Activated CD4-positive, alpha-beta T cell treated with anti-CD3 and anti-CD28 coated beads, Interleukin-2, amount 50 U/mL, for 16 hours (primary cell): ENCODE data around the gene MTMR1.

ENCODE experiments used
- DNase-seq: peaks from one replicate; pipeline ENCODE4 v3.0.0-alpha.2; 2020

The MTMR1 gene

GRCh38 chrX:150697641-150698040 lies 4.4 kb downstream of the MTMR1 start:
- no peak for DNase-seq

GRCh38 chrX:150698981-150699380 lies 5.8 kb downstream of the MTMR1 start:
- no peak for DNase-seq

- DNase-seq = no peak
Observed at GRCh38 chrX:150700107-150700506, 6.9 kb downstream of the MTMR1 start.

- DNase-seq = no peak
Observed at GRCh38 chrX:150701377-150701776, 8.2 kb downstream of the MTMR1 start.

- no peak for DNase-seq
Observed at GRCh38 chrX:150702966-150703694, 9.9 kb downstream of the MTMR1 start.

- no peak for DNase-seq
Observed at GRCh38 chrX:150703695-150703974, 10.4 kb downstream of the MTMR1 start.

- peak; percentile 48 for DNase-seq
Observed at GRCh38 chrX:150704030-150704613, 10.9 kb downstream of the MTMR1 start.

- no peak for DNase-seq
Observed at GRCh38 chrX:150712619-150713018, 19.4 kb downstream of the MTMR1 start.

- no peak for DNase-seq
Observed at GRCh38 chrX:150715184-150715583, 22.0 kb downstream of the MTMR1 start.

- no peak for DNase-seq
Observed at GRCh38 chrX:150719621-150720020, 26.4 kb downstream of the MTMR1 start.

- DNase-seq = no peak
Observed at GRCh38 chrX:150729956-150730355, 36.8 kb downstream of the MTMR1 start.

- no peak for DNase-seq
Observed at GRCh38 chrX:150730719-150731118, 37.5 kb downstream of the MTMR1 start.

- peak; percentile 33 for DNase-seq
Observed at GRCh38 chrX:150731795-150732194, 38.6 kb downstream of the MTMR1 start.

- DNase-seq = no peak
Observed at GRCh38 chrX:150736475-150736874, 43.3 kb downstream of the MTMR1 start.

- no peak for DNase-seq
Observed at GRCh38 chrX:150752124-150752523, 58.9 kb downstream of the MTMR1 start.

- DNase-seq = no peak
Observed at GRCh38 chrX:150753357-150753756, 60.2 kb downstream of the MTMR1 start.

GRCh38 chrX:150753968-150754367 lies 60.8 kb downstream of the MTMR1 start:
- DNase-seq = no peak

GRCh38 chrX:150757371-150757770 lies 64.2 kb downstream of the MTMR1 start:
- DNase-seq = no peak

GRCh38 chrX:150759568-150760416 lies 66.6 kb downstream of the MTMR1 start:
- DNase-seq = no peak

GRCh38 chrX:150761176-150761818 lies 68.1 kb downstream of the MTMR1 start:
- DNase-seq = no peak

GRCh38 chrX:150761819-150762216 lies 68.6 kb downstream of the MTMR1 start:
- no peak for DNase-seq

GRCh38 chrX:150762258-150763165 lies 69.3 kb downstream of the MTMR1 start:
- no peak for DNase-seq
